Spleen (tissue), 7 donors: ENCODE results near the gene SCGB2B2.

ENCODE experiments used
- CTCF ChIP-seq, 11 experiments: fragments of 200-600 bp in 7 of 11; fragments of 450-650 bp in 4 of 11; sonication (generic) in 4 of 11; IDR thresholded peaks in 8 of 11; conservative IDR thresholded peaks in 3 of 11; 1 replicate in 7 of 11; 2 replicates in 4 of 11; pipeline versions ENCODE4 v1.4.0 to v1.8.0; 2016 to 2021; ENCODE audit warnings: antibody characterized with exemption in 11 of 11, inconsistent platforms in 4 of 11, mild to moderate bottlenecking in 1 of 11
- POLR2AphosphoS5 ChIP-seq, 3 donors: sonication (generic); formaldehyde crosslinking; IDR thresholded peaks; one replicate each; pipeline ENCODE4 v1.5.1; 2017; ENCODE audit warnings: antibody characterized with exemption in 3 of 3
- donor health status: DM: no; HTN: no; CAD: no; lungs with moderate emphysema.
- donor health status: DM: no; HTN: no; CAD: no.
- donor health status: DM: no; HTN: no; CAD: no.

- TF ChIP-seq CTCF (IDR thresholded peaks at IDR 0.05 in 8 of 11, conservative IDR thresholded peaks at IDR 0.05 in 3 of 11) (no peak), POLR2AphosphoS5 (IDR thresholded peaks at IDR 0.05) (no peak)
Observed at GRCh38 chr19:34667349-34668076, 9.4 kb downstream of the SCGB2B2 start.
